GM19023 (cell line): Measurements from ENCODE around the gene GPR132.
"Not testable (repeated sequence)": the region's sequence is repeated elsewhere in the genome, so short reads cannot be mapped to it uniquely, and the experiment has no call there.

Experiments used
- ATAC-seq: cut with Tn5 transposase; IDR thresholded peaks from one replicate; pipeline ENCODE4 v1.9.1; 2021; ENCODE audit warnings: mild to moderate bottlenecking, moderate library complexity; ENCODE audit not compliant: unreplicated experiment

Gene GPR132

GRCh38 chr14:105076296-105076804 is 11.1 kb upstream of the GPR132 start:
- no peak for ATAC-seq

- peak; percentile 53 for ATAC-seq
Measured at GRCh38 chr14:105075379-105076295, 10.4 kb upstream of the GPR132 start.

GRCh38 chr14:105074601-105075053 is 9.4 kb upstream of the GPR132 start:
- ATAC-seq = no peak

DNA sequence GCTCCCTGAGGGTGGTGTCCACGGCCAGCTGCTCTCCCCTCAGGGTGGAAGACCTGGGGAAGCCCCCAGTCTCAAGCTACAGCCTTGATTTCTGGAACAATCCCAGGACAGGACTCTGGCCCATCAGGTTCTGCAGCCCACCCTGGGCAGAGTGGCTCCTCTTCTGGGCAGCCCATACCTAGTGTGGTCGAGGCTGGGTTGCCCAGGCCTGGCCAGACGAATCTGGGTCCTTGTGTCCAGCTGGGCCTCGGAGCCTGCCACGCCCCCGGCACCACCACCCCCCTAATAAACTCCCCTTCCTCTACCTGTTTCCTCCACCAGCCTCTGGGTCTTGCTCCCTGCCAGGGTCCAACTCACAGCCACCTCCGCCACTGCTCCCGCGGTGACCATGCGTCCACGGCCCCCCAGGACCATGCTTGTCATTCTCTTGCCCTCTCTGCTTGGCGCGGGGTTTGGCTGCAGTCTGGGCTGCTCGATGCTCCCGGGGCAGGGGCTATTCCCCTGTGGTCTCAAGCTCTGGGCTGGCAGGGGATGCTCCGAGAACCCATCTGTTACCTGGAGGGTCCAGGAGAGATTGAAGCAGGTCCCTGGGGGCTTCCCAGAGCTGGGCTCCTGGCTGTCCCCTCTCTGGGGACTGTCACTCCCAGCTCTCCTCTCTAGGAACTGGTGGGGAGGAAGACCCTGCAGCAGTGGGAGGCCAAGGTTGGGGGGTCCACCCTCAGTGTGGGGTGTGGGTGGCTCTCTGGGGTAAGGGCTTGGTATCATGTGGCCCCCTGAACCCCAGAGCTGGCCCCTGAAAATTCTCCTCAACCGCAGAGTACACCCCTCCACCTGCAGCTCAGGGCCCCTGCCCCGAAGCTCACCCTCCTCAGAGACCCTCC is 8.7 kb upstream of the GPR132 start:
- ATAC-seq = no peak

- no peak for ATAC-seq
Measured at GRCh38 chr14:105072892-105073719, 7.9 kb upstream of the GPR132 start.

- no peak for ATAC-seq
Measured at GRCh38 chr14:105072381-105072861, 7.2 kb upstream of the GPR132 start.

- ATAC-seq = no peak
Measured at GRCh38 chr14:105071942-105072341, 6.7 kb upstream of the GPR132 start.

DNA sequence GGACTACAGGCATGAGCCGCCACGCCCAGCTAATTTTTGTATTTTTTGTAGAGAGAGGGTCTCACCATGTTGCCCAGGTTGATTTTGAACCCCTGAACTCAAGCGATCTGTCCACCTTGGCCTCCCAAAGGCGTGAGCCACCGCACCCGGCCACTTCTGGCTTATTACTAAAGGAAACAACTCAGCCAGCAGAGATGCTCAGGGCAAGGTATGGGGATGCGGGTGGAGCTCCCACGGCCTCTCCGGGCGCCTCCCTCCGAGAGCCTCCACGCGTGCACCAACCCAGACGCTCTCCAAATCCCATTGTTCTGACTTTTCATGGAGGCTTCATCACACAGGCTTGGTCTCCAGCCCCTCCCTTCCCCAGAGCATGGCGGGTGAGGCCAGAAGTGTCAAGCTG is 6.1 kb upstream of the GPR132 start:
- no peak for ATAC-seq

- ATAC-seq = no peak
Measured at GRCh38 chr14:105070760-105071137, 5.5 kb upstream of the GPR132 start.

- ATAC-seq = peak; percentile 43
Measured at GRCh38 chr14:105069871-105070759, 4.9 kb upstream of the GPR132 start.

GRCh38 chr14:105069522-105069870 is 4.3 kb upstream of the GPR132 start:
- no peak for ATAC-seq

GRCh38 chr14:105068818-105069217 is 3.6 kb upstream of the GPR132 start:
- ATAC-seq = no peak

DNA sequence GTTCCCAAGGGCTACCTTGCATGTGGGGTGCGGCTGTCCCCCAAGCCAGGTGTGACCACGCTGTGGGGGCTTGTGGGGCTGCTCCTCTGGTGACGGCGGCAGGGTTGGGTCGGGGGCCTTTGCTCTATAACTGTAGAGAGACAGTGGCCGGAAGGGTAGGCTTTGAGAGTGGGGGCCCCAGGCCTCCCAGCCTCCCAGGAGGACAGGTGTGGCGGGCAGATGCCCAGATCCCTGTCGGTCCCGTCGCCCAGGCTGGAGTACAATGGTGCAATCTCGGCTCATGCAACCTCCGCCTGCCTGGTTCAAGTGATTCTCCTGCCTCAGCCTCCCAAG is 2.7 kb upstream of the GPR132 start:
- no peak for ATAC-seq

- no peak for ATAC-seq
Measured at GRCh38 chr14:105067140-105067968, 2.1 kb upstream of the GPR132 start.

DNA sequence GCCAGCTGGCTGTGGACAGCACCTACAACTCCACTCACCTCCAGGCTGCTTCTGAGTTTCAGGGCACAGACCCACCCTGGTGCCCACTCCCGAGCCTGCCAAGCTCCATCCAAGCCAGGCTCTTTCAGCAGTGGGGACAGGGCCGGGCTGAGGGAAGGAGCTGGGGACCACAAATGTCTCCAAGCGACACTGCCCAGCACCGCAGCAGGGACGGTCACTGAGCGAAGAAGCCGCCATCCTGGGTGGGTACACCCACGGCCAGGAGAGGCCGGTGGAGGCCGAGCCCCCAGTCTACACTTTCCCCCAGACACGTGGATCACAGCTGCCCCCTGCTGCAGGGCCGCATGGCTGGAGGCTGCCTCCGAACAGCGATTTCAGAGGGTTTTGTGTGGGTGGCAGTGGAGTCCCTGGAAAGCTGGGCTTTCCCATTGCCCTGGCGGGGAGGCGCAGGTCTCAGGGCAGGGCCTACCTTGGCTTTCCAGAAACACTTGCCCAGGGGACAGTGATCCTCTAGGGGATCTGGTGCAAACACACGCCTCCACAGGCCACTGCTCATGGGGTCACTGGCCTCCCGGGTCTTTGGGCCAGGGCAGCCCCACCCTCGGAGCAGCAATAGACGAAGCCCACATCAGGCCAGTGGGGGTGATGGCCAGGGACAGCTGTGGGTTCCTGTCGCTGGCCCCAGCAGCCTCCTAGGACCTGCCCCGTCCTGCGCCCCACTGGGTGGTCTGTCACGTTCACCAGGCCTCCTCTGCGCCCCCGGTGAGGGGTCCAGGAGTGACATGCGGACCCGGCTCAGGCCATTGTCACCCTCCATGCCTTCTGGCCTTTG is 1.2 kb upstream of the GPR132 start:
- no peak for ATAC-seq

DNA sequence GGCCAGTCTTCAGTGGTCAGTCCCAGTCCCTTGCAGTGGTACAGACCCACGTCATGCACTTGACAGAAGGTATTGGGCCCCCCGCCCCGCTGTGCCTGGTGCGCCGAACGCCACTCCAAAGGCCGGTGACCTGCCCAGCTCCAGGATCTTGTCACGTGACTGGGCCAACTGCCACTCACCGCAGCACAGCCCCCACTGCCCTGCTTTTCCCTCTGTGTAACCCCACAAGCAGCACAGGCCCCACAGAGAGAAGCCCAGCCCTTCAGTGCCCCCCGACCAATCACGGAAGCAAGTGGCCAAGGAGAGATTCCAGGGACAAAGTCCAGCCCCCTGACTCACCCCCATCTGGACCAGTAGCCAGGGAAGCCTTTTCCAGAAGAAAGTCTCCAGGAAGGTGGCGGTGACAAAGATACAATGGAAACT is 498 bp downstream of the GPR132 start:
- no peak for ATAC-seq

DNA sequence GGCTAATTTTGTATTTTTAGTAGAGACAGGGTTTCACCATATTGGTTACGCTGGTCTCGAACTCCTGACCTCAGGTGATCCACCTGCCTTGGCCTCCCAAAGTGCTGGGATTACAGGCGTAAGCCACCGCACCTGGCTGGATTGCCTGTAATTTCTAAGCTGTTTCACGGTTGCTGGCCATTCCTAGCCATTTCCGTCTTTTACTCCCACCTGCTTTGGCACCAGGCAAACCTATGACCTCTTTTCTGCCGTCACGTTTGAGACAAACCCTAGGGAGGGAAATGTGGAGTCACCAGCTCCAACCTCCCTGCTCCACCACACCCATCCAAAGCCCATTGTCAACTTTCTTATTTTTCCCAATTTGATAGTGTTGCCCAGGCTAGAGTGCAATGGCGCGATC is 1.2 kb downstream of the GPR132 start:
- no peak for ATAC-seq

DNA sequence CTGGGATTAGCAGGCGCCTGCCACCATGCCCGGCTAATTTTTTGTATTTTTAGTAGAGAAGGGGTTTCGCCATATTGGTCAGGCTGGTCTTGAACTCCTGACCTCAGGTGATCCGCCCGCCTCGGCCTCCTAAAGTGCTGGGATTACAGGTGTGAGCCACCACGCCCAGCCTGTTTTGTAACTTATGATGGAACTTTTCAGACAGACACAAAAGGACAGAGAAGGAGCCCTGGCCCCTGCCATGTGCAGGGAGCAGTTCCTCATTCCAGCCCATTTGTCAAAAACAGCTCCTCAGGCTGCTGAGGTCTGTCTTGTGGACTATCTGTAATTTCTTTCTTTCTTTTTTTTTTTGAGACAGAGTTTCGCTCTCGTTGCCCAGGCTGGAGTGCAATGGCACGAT is 1.7 kb downstream of the GPR132 start:
- ATAC-seq = not testable (repeated sequence)
